Osteoblast (primary cell): ENCODE measurements around the gene HSPBP1. TPM values are rescaled to one million over a fixed set of nuclear protein-coding genes. Genes with fewer than 3 reads are reported as not detected.

Experiments used
- DNase-seq: peaks from one replicate; pipeline ENCODE4 v3.0.0; 2011; ENCODE audit warnings: low spot score, mixed read lengths; ENCODE audit not compliant: insufficient read length; ENCODE audit errors: missing footprints
- H2AFZ ChIP-seq: 2 replicates; pipeline ENCODE4 v1.6.0; 2011; ENCODE audit warnings: mild to moderate bottlenecking, low read length
- H3K27ac ChIP-seq: 2 replicates; pipeline ENCODE4 v1.5.1; 2011; ENCODE audit warnings: mild to moderate bottlenecking, low read depth, low read length, moderate library complexity
- H3K27me3 ChIP-seq: 2 replicates; pipeline ENCODE4 v1.6.0; 2012; ENCODE audit warnings: mild to moderate bottlenecking, control low read depth, inconsistent platforms, low read length, moderate library complexity; ENCODE audit not compliant: insufficient read depth
- H3K36me3 ChIP-seq: 2 replicates; pipeline ENCODE4 v1.5.1; 2011; ENCODE audit warnings: mild to moderate bottlenecking, low read length, control low read depth, moderate library complexity; ENCODE audit not compliant: insufficient read depth
- H3K4me1 ChIP-seq: 2 replicates; pipeline ENCODE4 v1.5.1; 2011; ENCODE audit warnings: mild to moderate bottlenecking, low read length, control low read depth, moderate library complexity; ENCODE audit not compliant: insufficient read depth
- H3K4me2 ChIP-seq: 2 replicates; pipeline ENCODE4 v1.6.0; 2011; ENCODE audit warnings: mild to moderate bottlenecking, low read length; ENCODE audit not compliant: insufficient read depth
- H3K4me3 ChIP-seq: fragments of 200-600 bp; sonication (generic); 3 replicates; pipeline ENCODE4 v1.5.1; 2012; ENCODE audit warnings: mild to moderate bottlenecking, low read length, inconsistent platforms; ENCODE audit not compliant: insufficient read depth
- H3K79me2 ChIP-seq: 2 replicates; pipeline ENCODE4 v1.6.0; 2012; ENCODE audit warnings: mild to moderate bottlenecking, low read length, control low read depth, inconsistent platforms; ENCODE audit not compliant: insufficient read depth
- H3K9me3 ChIP-seq: 2 replicates; pipeline ENCODE4 v1.5.1; 2011; ENCODE audit warnings: low read depth, low read length, control low read depth
- H4K20me1 ChIP-seq: 2 replicates; pipeline ENCODE4 v1.6.0; 2012; ENCODE audit warnings: mild to moderate bottlenecking, low read length, control low read depth; ENCODE audit not compliant: insufficient read depth
- CTCF ChIP-seq: IDR thresholded peaks from 2 replicates; pipeline ENCODE4 v1.5.1; 2011; ENCODE audit warnings: mild to moderate bottlenecking, low read depth, low read length, moderate library complexity; ENCODE audit errors: extremely low read depth
- total RNA-seq: library from RNA; depleted of rRNA; stranded (reverse); fragments of >200 nt; gene quantifications from 2 replicates; pipeline ENCODE4 v1.2.3, GENCODE V29; 2012

Gene HSPBP1
- total RNA-seq, 1 donor, result 26.4 TPM

- H4K20me1 ChIP-seq, result peaks cover 52% of the 10 kb centered on the region
- H3K79me2 ChIP-seq, result peaks cover 60% of the 10 kb centered on the region
- no peak for TF ChIP-seq CTCF
- peaks cover 28% of the 10 kb centered on the region for H3K4me1 ChIP-seq
- H2AFZ ChIP-seq, result no peak overlapping the region
- H3K4me2 ChIP-seq, result peak overlapping the region; percentile 86
- H3K4me3 ChIP-seq, result peak overlapping the region; percentile 94
- peak; percentile 94 for DNase-seq
- no peaks in the 10 kb centered on the region for H3K9me3 ChIP-seq
- H3K36me3 ChIP-seq, result peaks cover 4% of the 10 kb centered on the region
- H3K27ac ChIP-seq, result peak overlapping the region; percentile 61
- no peaks in the 10 kb centered on the region for H3K27me3 ChIP-seq
These were observed 22.2 kb downstream of the HSPBP1 start for GRCh38 chr19:55257461-55258420.

- no peak for TF ChIP-seq CTCF
- peak overlapping the region; percentile 94 for H3K4me3 ChIP-seq
- no peak for DNase-seq
- H3K27me3 ChIP-seq, result no peaks in the 10 kb centered on the region
- H3K4me1 ChIP-seq, result peaks cover 29% of the 10 kb centered on the region
- no peaks in the 10 kb centered on the region for H3K9me3 ChIP-seq
- H3K79me2 ChIP-seq, result peaks cover 70% of the 10 kb centered on the region
- H4K20me1 ChIP-seq, result peaks cover 61% of the 10 kb centered on the region
- H2AFZ ChIP-seq, result no peak overlapping the region
- H3K27ac ChIP-seq, result no peak overlapping the region
- peaks cover 4% of the 10 kb centered on the region for H3K36me3 ChIP-seq
- peak overlapping the region; percentile 86 for H3K4me2 ChIP-seq
These were observed 23.1 kb downstream of the HSPBP1 start for GRCh38 chr19:55256562-55257460.

GRCh38 chr19:55255618-55256423, 24.1 kb downstream of the HSPBP1 start:
- H3K36me3 ChIP-seq, result peaks cover 4% of the 10 kb centered on the region
- no peak overlapping the region for H3K27ac ChIP-seq
- peak overlapping the region; percentile 94 for H3K4me3 ChIP-seq
- peaks cover 71% of the 10 kb centered on the region for H4K20me1 ChIP-seq
- DNase-seq, result peak; percentile 94
- no peaks in the 10 kb centered on the region for H3K27me3 ChIP-seq
- no peak overlapping the region for H2AFZ ChIP-seq
- no peak for TF ChIP-seq CTCF
- peak overlapping the region; percentile 86 for H3K4me2 ChIP-seq
- no peaks in the 10 kb centered on the region for H3K9me3 ChIP-seq
- H3K4me1 ChIP-seq, result peaks cover 33% of the 10 kb centered on the region
- H3K79me2 ChIP-seq, result peaks cover 80% of the 10 kb centered on the region
